Measurements from ENCODE around the gene PPP2R5D.

PPP2R5D gene

GRCh38 chr6:42963855-42964605 lies 20.3 kb upstream of the PPP2R5D start:
- no peak for DNase-seq (ENCODE audit: low read depth)

GRCh38 chr6:42966571-42966970 lies 17.8 kb upstream of the PPP2R5D start:
- DNase-seq (ENCODE audit: low read depth), result no peak

GRCh38 chr6:42967228-42967627 lies 17.1 kb upstream of the PPP2R5D start:
- no peak for DNase-seq (ENCODE audit: low read depth)

GRCh38 chr6:42968126-42968701 lies 16.2 kb upstream of the PPP2R5D start:
- DNase-seq (ENCODE audit: low read depth), result no peak

- DNase-seq (ENCODE audit: low read depth), result no peak
These were observed 15.6 kb upstream of the PPP2R5D start for GRCh38 chr6:42968783-42969182.

- no peak for DNase-seq (ENCODE audit: low read depth)
These were observed 14.9 kb upstream of the PPP2R5D start for GRCh38 chr6:42969431-42969830.

GRCh38 chr6:42969934-42970333 lies 14.4 kb upstream of the PPP2R5D start:
- DNase-seq (ENCODE audit: low read depth), result no peak

GRCh38 chr6:42970871-42971612 lies 13.3 kb upstream of the PPP2R5D start:
- no peak for DNase-seq (ENCODE audit: low read depth)

- no peak for DNase-seq (ENCODE audit: low read depth)
These were observed 12.5 kb upstream of the PPP2R5D start for GRCh38 chr6:42971746-42972327.

- no peak for DNase-seq (ENCODE audit: low read depth)
These were observed 10.4 kb upstream of the PPP2R5D start for GRCh38 chr6:42973926-42974325.

- no peak for DNase-seq (ENCODE audit: low read depth)
These were observed 9.4 kb upstream of the PPP2R5D start for GRCh38 chr6:42974919-42975505.

GRCh38 chr6:42978487-42978838 lies 5.9 kb upstream of the PPP2R5D start:
- DNase-seq (ENCODE audit: low read depth), result no peak

- no peak for DNase-seq (ENCODE audit: low read depth)
These were observed 5.4 kb upstream of the PPP2R5D start, which contains the start of gene PEX6 for GRCh38 chr6:42978839-42979522. Gene PEX6 (minus strand): TSS chr6:42979181. CDS start chr6:42979150, 31 bp downstream.

GRCh38 chr6:42979523-42980177 lies 4.7 kb upstream of the PPP2R5D start:
- DNase-seq (ENCODE audit: low read depth), result no peak

GRCh38 chr6:42981836-42982235 lies 2.5 kb upstream of the PPP2R5D start:
- DNase-seq (ENCODE audit: low read depth), result no peak

- no peak for DNase-seq (ENCODE audit: low read depth)
These were observed 630 bp downstream of the PPP2R5D start for GRCh38 chr6:42984924-42985475.

- no peak for DNase-seq (ENCODE audit: low read depth)
These were observed 3.4 kb downstream of the PPP2R5D start for GRCh38 chr6:42987533-42988451.

GRCh38 chr6:42988486-42989020 lies 4.2 kb downstream of the PPP2R5D start:
- DNase-seq (ENCODE audit: low read depth), result no peak

GRCh38 chr6:42989923-42990322 lies 5.6 kb downstream of the PPP2R5D start:
- no peak for DNase-seq (ENCODE audit: low read depth)

GRCh38 chr6:42993445-42993844 lies 9.1 kb downstream of the PPP2R5D start:
- no peak for DNase-seq (ENCODE audit: low read depth)

All from GM04503 (cell line).